T1000 (cell line): Measurements from ENCODE around the gene FEN1.

Experiments
- DNase-seq: peaks from one replicate; lab custom pipeline; 2025; ENCODE audit warnings: mixed read lengths; lab: John Stamatoyannopoulos, UW

Gene FEN1

DNA sequence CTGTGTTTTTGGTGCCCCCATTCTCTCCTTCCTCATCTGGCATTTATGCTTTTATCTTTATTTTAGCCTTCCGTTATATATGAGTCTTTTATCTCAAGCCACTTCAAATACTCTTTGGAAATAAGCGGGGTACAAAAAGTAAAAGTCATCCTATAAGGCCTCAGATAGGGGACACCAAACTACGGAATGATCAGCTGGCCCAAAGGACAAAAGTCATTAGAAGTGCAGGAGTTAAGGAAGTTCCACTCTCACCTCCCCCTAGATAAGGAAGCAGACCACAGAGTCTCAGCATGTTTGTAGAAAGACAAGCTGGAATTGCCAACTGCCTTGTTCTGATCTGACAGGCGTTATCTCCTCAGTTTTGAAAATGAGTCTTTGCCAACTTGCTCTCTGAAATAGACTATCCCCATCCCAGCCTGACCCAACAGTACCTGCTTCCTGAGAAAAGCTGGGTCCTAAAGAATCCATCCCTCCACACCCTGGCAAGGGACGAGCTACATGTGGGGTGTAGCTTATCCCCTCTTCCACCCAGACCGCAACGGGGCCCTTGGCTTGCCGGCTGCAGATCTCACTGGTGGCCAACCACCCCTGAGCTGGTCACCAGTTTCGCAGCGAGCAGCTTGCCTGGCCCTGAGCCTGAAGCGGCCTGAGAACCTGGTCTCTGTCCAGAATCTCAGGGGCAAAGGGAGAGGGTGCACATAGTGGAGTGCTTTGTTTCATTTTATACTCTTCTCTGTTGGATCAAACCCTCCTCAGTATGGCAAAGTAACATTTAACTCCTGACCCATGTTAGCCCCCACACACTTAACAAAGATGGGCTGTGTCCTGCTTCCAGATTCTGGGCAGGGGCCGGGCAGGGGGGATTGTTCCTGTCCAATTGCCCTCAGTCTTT lies 49.2 kb downstream of the FEN1 start:
- no peak for DNase-seq

DNA sequence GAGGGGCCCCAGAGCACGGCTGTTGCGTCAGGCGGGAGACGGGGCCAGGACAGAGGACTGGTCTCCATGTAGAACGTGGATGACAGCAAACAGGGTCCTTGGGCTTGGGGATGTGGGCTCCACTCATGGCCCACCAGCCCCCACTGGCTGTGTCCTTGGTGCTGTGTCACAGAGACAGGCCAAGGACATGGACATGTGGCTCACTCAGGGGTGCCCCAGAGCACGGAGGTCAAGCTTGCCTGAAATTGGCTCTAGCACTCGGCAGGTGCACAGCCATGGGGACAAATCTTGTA lies 49.8 kb downstream of the FEN1 start:
- no peak for DNase-seq

DNA sequence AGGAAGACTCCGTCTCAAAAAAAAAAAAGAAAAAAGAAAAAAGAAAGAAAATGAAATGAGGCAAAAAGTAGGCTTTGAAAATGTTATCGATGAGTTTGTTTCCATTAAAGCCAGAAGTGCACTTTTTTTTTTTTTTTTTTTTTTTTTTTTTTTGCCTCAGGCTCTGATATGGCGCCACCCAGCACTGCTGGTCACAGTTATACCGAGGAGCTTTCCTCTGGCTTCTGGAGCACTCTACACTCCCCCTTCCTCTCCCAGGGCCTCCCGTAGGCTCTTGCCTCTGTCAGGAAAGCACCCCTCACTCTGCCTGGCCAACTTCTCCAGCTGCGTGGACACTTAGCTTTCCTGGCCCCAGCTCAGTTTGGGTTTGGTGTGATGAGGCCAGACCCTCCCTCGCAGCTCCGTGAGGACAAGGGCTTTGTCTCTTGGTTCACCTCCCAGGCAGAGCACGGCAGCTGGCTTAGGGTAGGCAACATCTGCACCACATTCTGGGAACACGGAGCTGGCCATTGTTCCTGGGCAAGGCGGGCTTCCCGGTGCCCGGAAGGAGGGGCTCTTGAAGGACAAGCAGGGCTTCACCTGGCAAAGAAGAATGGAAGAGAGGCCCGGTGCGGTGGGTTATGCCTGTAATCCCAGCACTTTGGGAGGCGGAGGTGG lies 52.3 kb downstream of the FEN1 start:
- no peak for DNase-seq

DNA sequence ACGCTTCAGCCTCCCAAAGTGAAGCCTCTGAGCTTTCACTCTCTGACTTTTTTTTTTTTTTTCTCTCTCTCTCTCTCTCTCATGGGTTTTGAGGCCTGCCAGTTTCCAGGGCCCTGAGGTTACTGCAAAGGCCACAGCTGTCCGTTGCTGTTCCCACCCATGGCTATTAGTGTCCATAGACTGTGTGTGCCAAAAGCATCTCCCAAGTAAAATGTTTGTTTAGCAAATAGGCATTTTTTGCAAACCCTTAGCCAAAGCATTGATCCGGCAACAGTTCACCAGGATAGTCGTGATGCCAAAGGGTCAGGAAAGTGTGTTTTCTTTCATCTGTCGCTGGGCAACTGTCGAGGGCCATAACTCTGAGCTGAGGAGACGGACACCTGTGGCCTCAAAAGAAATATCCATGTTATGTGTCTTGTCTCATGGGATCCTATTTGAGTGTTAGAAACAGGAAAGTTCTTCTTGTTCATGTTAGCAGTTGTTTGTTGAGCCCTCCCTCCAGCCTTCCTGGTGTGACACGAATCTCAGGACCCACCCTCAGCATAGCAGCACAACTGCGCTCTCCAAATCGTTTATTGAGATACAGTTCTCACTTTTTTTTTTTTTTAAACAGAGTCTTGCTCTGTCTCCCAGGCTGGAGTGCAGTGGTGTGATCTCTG lies 53.8 kb downstream of the FEN1 start:
- DNase-seq: no peak
